ENCODE measurements around the gene GTSE1. TPM values are rescaled to one million over a fixed set of nuclear protein-coding genes. Genes with fewer than 3 reads are reported as not detected.

Gene GTSE1
- polyA plus RNA-seq, 3 donors, result 0.04 TPM; not detected in 2

DNA sequence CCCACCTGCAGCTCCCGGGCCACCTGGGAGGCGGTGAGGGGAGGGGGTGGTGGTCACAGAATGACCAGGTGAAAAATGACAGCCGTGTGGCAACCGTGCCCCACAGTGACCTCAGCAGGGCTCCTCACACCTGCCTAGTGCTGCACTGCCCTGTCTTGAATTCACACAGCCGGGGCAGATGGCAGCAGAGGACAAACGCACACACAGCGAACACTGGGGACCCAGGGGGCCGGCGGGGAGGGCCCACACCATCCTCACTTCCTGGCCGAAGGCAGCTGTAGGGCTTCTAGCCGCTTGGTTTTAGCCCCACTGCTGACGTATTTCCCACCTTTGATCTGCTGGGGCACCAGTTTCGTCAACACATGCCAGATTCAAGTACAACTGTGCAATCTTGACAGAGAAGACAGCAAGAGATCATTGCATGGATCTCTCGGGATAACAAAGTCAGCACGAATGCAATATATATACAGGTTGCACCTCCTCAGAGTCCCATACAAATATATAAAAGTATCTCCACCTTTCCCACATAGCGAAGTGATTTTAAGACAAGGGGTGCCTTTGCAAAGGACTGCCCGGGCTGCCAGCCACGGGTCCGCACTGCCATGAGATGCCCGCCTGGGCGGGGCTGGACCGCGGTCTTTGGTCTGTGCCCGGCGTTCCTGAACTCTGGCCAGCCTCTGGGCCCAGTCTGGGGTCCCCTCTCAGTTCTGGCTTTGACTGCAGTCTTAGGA lies 65.7 kb downstream of the GTSE1 start:
- no peaks in the 10 kb centered on the region for H3K4me1 Mint-ChIP-seq
- Histone ChIP-seq H3K9me3 (replicated peaks in 1 of 2; ENCODE audit: control insufficient read depth in 1 of 2, insufficient read depth in 1 of 2, low read length in 2 of 2) (no peaks in the 10 kb centered on the region), H3K4me3 (replicated peaks in 1 of 3; ENCODE audit: low read depth in 2 of 3, low read length in 3 of 3) (no peak overlapping the region), H3K4me2 (replicated peaks; ENCODE audit: extremely low read depth, low read length, poor library complexity, severe bottlenecking) (no peak overlapping the region), H3K4me1 (ENCODE audit: control insufficient read depth in 1 of 2, insufficient read depth in 2 of 2, low read length in 2 of 2) (no peaks in the 10 kb centered on the region), H3K27ac (ENCODE audit: low read depth in 1 of 2, low read length in 2 of 2) (no peak overlapping the region), H2AFZ (ENCODE audit: insufficient read depth, low read depth, low read length, poor library complexity, severe bottlenecking) (no peak overlapping the region), H4K20me1 (ENCODE audit: insufficient read depth, low read length) (no peaks in the 10 kb centered on the region), H3K27me3 (ENCODE audit: control insufficient read depth in 2 of 2, insufficient read depth in 2 of 2, low read length in 2 of 2) (peaks cover 0 to 10% of the 10 kb centered on the region in 2 donors), H3K9ac (ENCODE audit: insufficient read depth, low read length, poor library complexity, severe bottlenecking) (no peak overlapping the region), H3K79me2 (ENCODE audit: insufficient read depth, low read length) (no peaks in the 10 kb centered on the region), H3K36me3 (replicated peaks in 1 of 2; ENCODE audit: control insufficient read depth in 1 of 2, insufficient read depth in 2 of 2, low read length in 2 of 2) (peaks cover 3% of the 10 kb centered on the region in 2 donors)
- peaks cover 2 to 13% (median 6%) of the 10 kb centered on the region in 3 donors for H3K27me3 Mint-ChIP-seq (ENCODE audit: low read depth in 3 of 3)
- DNase-seq, result no peak
- intact Hi-C loops (cut with micrococcal nuclease), result no loop called here
- H3K27ac Mint-ChIP-seq, result no peak overlapping the region
- peaks cover 13 to 14% of the 10 kb centered on the region in 2 donors for H3K36me3 Mint-ChIP-seq
- no peak overlapping the region for H3K4me3 Mint-ChIP-seq
- peaks cover 0 to 3% (median 0%) of the 10 kb centered on the region in 7 donors for H3K9me3 Mint-ChIP-seq
- WGBS (ENCODE audit: insufficient coverage), result 68% methylated on average over 25 of the region's 25 CpGs
- no peak for TF ChIP-seq CTCF (IDR thresholded peaks at IDR 0.05)

DNA sequence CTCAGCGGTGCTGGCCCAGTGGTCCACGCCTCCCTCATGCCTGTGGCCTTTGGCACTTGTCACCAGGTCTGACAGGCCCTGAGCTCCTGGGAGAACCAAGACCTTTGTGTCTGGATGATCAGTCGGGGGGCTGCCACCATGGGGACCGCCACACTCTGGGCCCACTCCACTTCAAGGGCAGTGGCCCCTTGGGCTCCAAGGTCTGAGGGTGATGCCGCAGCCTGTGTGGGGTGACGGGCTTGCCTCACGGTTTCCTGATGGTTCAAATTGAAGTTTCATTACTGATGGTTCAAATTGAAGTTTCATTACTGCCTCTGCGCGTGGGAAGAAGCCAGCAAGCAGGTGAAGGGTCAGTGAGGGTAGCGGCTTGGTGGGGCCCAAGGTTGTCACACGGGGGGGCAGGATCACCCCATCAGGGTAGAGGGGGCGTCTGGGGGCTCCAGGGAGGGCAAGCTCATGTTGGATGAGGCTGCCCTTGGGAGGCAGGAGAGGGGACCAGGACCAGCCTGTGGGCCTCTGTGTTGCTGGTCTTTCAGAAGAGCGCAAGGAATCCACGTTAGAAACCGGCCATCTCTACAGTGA lies 66.4 kb downstream of the GTSE1 start:
- Histone ChIP-seq H3K9me3 (replicated peaks in 1 of 2; ENCODE audit: control insufficient read depth in 1 of 2, insufficient read depth in 1 of 2, low read length in 2 of 2) (no peaks in the 10 kb centered on the region), H3K27me3 (ENCODE audit: control insufficient read depth in 2 of 2, insufficient read depth in 2 of 2, low read length in 2 of 2) (peaks cover 0 to 10% of the 10 kb centered on the region in 2 donors), H4K20me1 (ENCODE audit: insufficient read depth, low read length) (no peaks in the 10 kb centered on the region), H2AFZ (ENCODE audit: insufficient read depth, low read depth, low read length, poor library complexity, severe bottlenecking) (no peak overlapping the region), H3K4me2 (replicated peaks; ENCODE audit: extremely low read depth, low read length, poor library complexity, severe bottlenecking) (no peak overlapping the region), H3K4me1 (ENCODE audit: control insufficient read depth in 1 of 2, insufficient read depth in 2 of 2, low read length in 2 of 2) (no peaks in the 10 kb centered on the region), H3K36me3 (replicated peaks in 1 of 2; ENCODE audit: control insufficient read depth in 1 of 2, insufficient read depth in 2 of 2, low read length in 2 of 2) (peaks cover 0 to 2% of the 10 kb centered on the region in 2 donors), H3K27ac (ENCODE audit: low read depth in 1 of 2, low read length in 2 of 2) (no peak overlapping the region), H3K4me3 (replicated peaks in 1 of 3; ENCODE audit: low read depth in 2 of 3, low read length in 3 of 3) (no peak overlapping the region), H3K9ac (ENCODE audit: insufficient read depth, low read length, poor library complexity, severe bottlenecking) (no peak overlapping the region), H3K79me2 (ENCODE audit: insufficient read depth, low read length) (no peaks in the 10 kb centered on the region)
- H3K4me3 Mint-ChIP-seq, result no peak overlapping the region
- intact Hi-C loops (cut with micrococcal nuclease), result no loop called here
- peaks cover 3% of the 10 kb centered on the region for H3K4me1 Mint-ChIP-seq
- 92% methylated on average over 15 of the region's 15 CpGs for WGBS (ENCODE audit: insufficient coverage)
- H3K36me3 Mint-ChIP-seq, result peaks cover 11 to 12% of the 10 kb centered on the region in 2 donors
- H3K9me3 Mint-ChIP-seq, result peaks cover 0 to 3% (median 0%) of the 10 kb centered on the region in 7 donors
- H3K27ac Mint-ChIP-seq, result no peak overlapping the region
- DNase-seq, result no peak
- peaks cover 2 to 10% (median 7%) of the 10 kb centered on the region in 3 donors for H3K27me3 Mint-ChIP-seq (ENCODE audit: low read depth in 3 of 3)
- TF ChIP-seq CTCF (IDR thresholded peaks at IDR 0.05), result no peak
